ENCODE measurements around the gene DBT.
A peak's percentile ranks its signal among the peaks of the same experiment; 100 is the strongest.
"Not testable (repeated sequence)": the region's sequence is repeated elsewhere in the genome, so short reads cannot be mapped to it uniquely, and the experiment has no call there.

DBT gene

GRCh38 chr1:100213141-100213540, 36.5 kb downstream of the DBT start:
- in situ Hi-C loops (cut with HindIII; ENCODE audit: low pct_ligation_motif_present, low pct_unique_long_range_greater_than_20kb, low sequenced_read_pairs) = no loop called here
- no peak for DNase-seq

- in situ Hi-C loops (cut with HindIII; ENCODE audit: low pct_ligation_motif_present, low pct_unique_long_range_greater_than_20kb, low sequenced_read_pairs) = no loop called here
- DNase-seq = no peak
Measured at GRCh38 chr1:100206301-100206700, 43.3 kb downstream of the DBT start.

- DNase-seq; in situ Hi-C loops (cut with HindIII; ENCODE audit: low pct_ligation_motif_present, low pct_unique_long_range_greater_than_20kb, low sequenced_read_pairs): not testable (repeated sequence)
Measured at GRCh38 chr1:100205593-100205992, 44.0 kb downstream of the DBT start.

- DNase-seq; in situ Hi-C loops (cut with HindIII; ENCODE audit: low pct_ligation_motif_present, low pct_unique_long_range_greater_than_20kb, low sequenced_read_pairs): not testable (repeated sequence)
Measured at GRCh38 chr1:100205103-100205502, 44.5 kb downstream of the DBT start.

GRCh38 chr1:100202703-100203102, 46.9 kb downstream of the DBT start:
- in situ Hi-C loops (cut with HindIII; ENCODE audit: low pct_ligation_motif_present, low pct_unique_long_range_greater_than_20kb, low sequenced_read_pairs); DNase-seq: not testable (repeated sequence)

- in situ Hi-C loops (cut with HindIII; ENCODE audit: low pct_ligation_motif_present, low pct_unique_long_range_greater_than_20kb, low sequenced_read_pairs); DNase-seq: not testable (repeated sequence)
Measured at GRCh38 chr1:100200060-100200459, 49.6 kb downstream of the DBT start.

GRCh38 chr1:100198596-100198995, 51.0 kb downstream of the DBT start:
- no peak for DNase-seq
- in situ Hi-C loops (cut with HindIII; ENCODE audit: low pct_ligation_motif_present, low pct_unique_long_range_greater_than_20kb, low sequenced_read_pairs) = no loop called here

GRCh38 chr1:100188617-100189016, 61.0 kb downstream of the DBT start:
- DNase-seq = peak; percentile 90
- in situ Hi-C loops (cut with HindIII; ENCODE audit: low pct_ligation_motif_present, low pct_unique_long_range_greater_than_20kb, low sequenced_read_pairs) = no loop called here

- in situ Hi-C loops (cut with HindIII; ENCODE audit: low pct_ligation_motif_present, low pct_unique_long_range_greater_than_20kb, low sequenced_read_pairs) = no loop called here
- no peak for DNase-seq
Measured at GRCh38 chr1:100187912-100188311, 61.7 kb downstream of the DBT start.

- in situ Hi-C loops (cut with HindIII; ENCODE audit: low pct_ligation_motif_present, low pct_unique_long_range_greater_than_20kb, low sequenced_read_pairs) = no loop called here
- DNase-seq = no peak
Measured at GRCh38 chr1:100184536-100184935, 65.1 kb downstream of the DBT start.

- in situ Hi-C loops (cut with HindIII; ENCODE audit: low pct_ligation_motif_present, low pct_unique_long_range_greater_than_20kb, low sequenced_read_pairs) = no loop called here
- no peak for DNase-seq
Measured at GRCh38 chr1:100183370-100183769, 66.3 kb downstream of the DBT start.

GRCh38 chr1:100178091-100178490, 71.5 kb downstream of the DBT start, which contains the start of gene LRRC39:
LRRC39 (minus strand) TSS chr1:100178256; CDS start chr1:100168516, 9,740 bp downstream.
- in situ Hi-C loops (cut with HindIII; ENCODE audit: low pct_ligation_motif_present, low pct_unique_long_range_greater_than_20kb, low sequenced_read_pairs) = no loop called here
- DNase-seq = no peak

- in situ Hi-C loops (cut with HindIII; ENCODE audit: low pct_ligation_motif_present, low pct_unique_long_range_greater_than_20kb, low sequenced_read_pairs) = no loop called here
- no peak for DNase-seq
Measured at GRCh38 chr1:100177295-100178041, 72.2 kb downstream of the DBT start.

GRCh38 chr1:100168051-100168450, 81.6 kb downstream of the DBT start:
- in situ Hi-C loops (cut with HindIII; ENCODE audit: low pct_ligation_motif_present, low pct_unique_long_range_greater_than_20kb, low sequenced_read_pairs) = no loop called here
- no peak for DNase-seq

- in situ Hi-C loops (cut with HindIII; ENCODE audit: low pct_ligation_motif_present, low pct_unique_long_range_greater_than_20kb, low sequenced_read_pairs) = no loop called here
- DNase-seq = no peak
Measured at GRCh38 chr1:100164702-100165101, 84.9 kb downstream of the DBT start.

GRCh38 chr1:100164216-100164615, 85.4 kb downstream of the DBT start:
- no peak for DNase-seq
- in situ Hi-C loops (cut with HindIII; ENCODE audit: low pct_ligation_motif_present, low pct_unique_long_range_greater_than_20kb, low sequenced_read_pairs) = no loop called here

- DNase-seq = no peak
- in situ Hi-C loops (cut with HindIII; ENCODE audit: low pct_ligation_motif_present, low pct_unique_long_range_greater_than_20kb, low sequenced_read_pairs) = no loop called here
Measured at GRCh38 chr1:100162881-100163280, 86.8 kb downstream of the DBT start.

- DNase-seq = no peak
- in situ Hi-C loops (cut with HindIII; ENCODE audit: low pct_ligation_motif_present, low pct_unique_long_range_greater_than_20kb, low sequenced_read_pairs) = no loop called here
Measured at GRCh38 chr1:100152271-100152670, 97.4 kb downstream of the DBT start.

- in situ Hi-C loops (cut with HindIII; ENCODE audit: low pct_ligation_motif_present, low pct_unique_long_range_greater_than_20kb, low sequenced_read_pairs) = no loop called here
- DNase-seq = no peak
Measured at GRCh38 chr1:100151679-100152078, 98.0 kb downstream of the DBT start.

GRCh38 chr1:100147875-100148274, 101.8 kb downstream of the DBT start:
- in situ Hi-C loops (cut with HindIII; ENCODE audit: low pct_ligation_motif_present, low pct_unique_long_range_greater_than_20kb, low sequenced_read_pairs) = no loop called here

More at GRCh38 chr1:100147875-100148274, 101.8 kb downstream of the DBT start:
- no peak for DNase-seq
